OCI-LY3 (cell line): ENCODE results near the gene TESK2.

ENCODE experiments used
- CTCF ChIP-seq: fragments of 200-600, 300-600 bp; sonication (generic); IDR thresholded peaks from 2 replicates; pipeline ENCODE4 v1.5.1; 2014; ENCODE audit warnings: antibody characterized with exemption, low read length, low read depth
- EZH2phosphoT487 ChIP-seq: fragments of 200-600 bp; shearing (Covaris generic); IDR thresholded peaks from 2 replicates; pipeline ENCODE4 v1.6.1; 2018; ENCODE audit warnings: antibody characterized with exemption, mixed run types, low read depth

- no peak for TF ChIP-seq CTCF
- no peak for TF ChIP-seq EZH2phosphoT487
Measured at GRCh38 chr1:45395582-45395981, 95.4 kb downstream of the TESK2 start.
